ENCODE results near the gene PKDCC. TPM values are rescaled to one million over a fixed set of nuclear protein-coding genes. Genes with fewer than 3 reads are reported as not detected.

PKDCC gene
- total RNA-seq, 1 experiment from 2014 or later, result 82.2 TPM

DNA sequence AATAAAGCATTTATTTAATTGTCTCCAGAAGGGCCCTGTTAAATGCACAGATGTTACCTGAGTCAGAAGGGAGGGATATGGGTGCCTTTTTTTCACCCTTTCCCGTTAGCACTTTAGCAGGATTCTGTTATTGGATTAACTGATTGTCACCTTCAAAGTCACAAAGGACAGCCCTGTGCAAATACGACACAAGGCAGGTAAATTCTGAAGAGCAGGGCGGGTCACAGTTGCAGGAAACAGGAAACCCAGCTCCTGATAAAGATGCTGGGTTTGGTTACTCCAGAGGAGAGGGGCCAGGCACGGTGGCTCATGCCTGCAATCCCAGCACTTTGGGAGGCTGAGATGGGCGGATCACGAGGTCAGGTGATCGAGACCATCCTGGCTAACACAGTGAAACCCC is 11.4 kb upstream of the PKDCC start:
- intact Hi-C loops (cut with micrococcal nuclease; ENCODE audit: unreplicated experiment), result no loop called here
- Histone ChIP-seq H3K9me3 (ENCODE audit: low read depth, low read length, poor library complexity, severe bottlenecking) (no peaks in the 10 kb centered on the region), H3K36me3 (ENCODE audit: insufficient read depth, low read length, poor library complexity, severe bottlenecking) (no peaks in the 10 kb centered on the region), H3K4me3 (ENCODE audit: low read depth, low read length, poor library complexity, severe bottlenecking) (no peak overlapping the region), H3K27ac (ENCODE audit: low read depth, low read length, poor library complexity, severe bottlenecking) (no peak overlapping the region), H3K4me1 (ENCODE audit: insufficient read depth, low read length, poor library complexity, severe bottlenecking) (peaks cover 15% of the 10 kb centered on the region), H3K27me3 (replicated peaks; ENCODE audit: insufficient read depth, low read depth, low read length, poor library complexity) (no peaks in the 10 kb centered on the region)
- TF ChIP-seq, protein P1, sequence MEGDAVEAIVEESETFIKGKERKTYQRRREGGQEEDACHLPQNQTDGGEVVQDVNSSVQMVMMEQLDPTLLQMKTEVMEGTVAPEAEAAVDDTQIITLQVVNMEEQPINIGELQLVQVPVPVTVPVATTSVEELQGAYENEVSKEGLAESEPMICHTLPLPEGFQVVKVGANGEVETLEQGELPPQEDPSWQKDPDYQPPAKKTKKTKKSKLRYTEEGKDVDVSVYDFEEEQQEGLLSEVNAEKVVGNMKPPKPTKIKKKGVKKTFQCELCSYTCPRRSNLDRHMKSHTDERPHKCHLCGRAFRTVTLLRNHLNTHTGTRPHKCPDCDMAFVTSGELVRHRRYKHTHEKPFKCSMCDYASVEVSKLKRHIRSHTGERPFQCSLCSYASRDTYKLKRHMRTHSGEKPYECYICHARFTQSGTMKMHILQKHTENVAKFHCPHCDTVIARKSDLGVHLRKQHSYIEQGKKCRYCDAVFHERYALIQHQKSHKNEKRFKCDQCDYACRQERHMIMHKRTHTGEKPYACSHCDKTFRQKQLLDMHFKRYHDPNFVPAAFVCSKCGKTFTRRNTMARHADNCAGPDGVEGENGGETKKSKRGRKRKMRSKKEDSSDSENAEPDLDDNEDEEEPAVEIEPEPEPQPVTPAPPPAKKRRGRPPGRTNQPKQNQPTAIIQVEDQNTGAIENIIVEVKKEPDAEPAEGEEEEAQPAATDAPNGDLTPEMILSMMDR (conservative IDR thresholded peaks at IDR 0.05; ENCODE audit: low read depth, low read length), result no peak
- TF ChIP-seq EZH2 (IDR thresholded peaks at IDR 0.05; ENCODE audit: borderline replicate concordance, low read depth, low read length, poor library complexity, severe bottlenecking), result no peak
- ChIA-PET POLR2A (ENCODE audit: low non-redundant PET) (interaction anchor here (0.7 kb wide), 1 partner anchor 331 kb away, joined by 3 read pairs; no protein-coding TSS in a partner anchor), CTCF (no interaction called here)
- no peak for DNase-seq (ENCODE audit: low spot score)
- BruUV-seq (replicated peaks), result no TSS peak

DNA sequence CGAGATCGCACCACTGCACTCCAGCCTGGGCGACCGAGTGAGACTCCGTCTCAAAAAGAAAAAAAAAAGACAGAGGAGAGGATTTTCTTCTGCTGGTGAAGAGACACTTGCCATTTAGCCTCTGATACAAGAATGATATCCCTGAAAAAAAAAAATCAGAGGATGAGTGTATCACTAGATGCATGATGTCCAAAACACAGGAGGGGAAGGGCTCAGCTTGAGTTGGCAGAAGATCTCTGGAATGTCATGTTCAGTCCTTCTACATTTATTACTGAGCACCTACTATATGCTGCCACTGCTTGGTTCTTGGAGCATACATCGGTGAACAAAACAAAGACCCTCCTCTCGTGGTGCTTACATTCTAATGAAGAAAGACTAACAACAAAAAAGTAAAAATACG is 10.9 kb upstream of the PKDCC start:
- intact Hi-C loops (cut with micrococcal nuclease; ENCODE audit: unreplicated experiment), result no loop called here
- DNase-seq (ENCODE audit: low spot score), result no peak
- Histone ChIP-seq H3K27ac (ENCODE audit: low read depth, low read length, poor library complexity, severe bottlenecking) (no peak overlapping the region), H3K4me1 (ENCODE audit: insufficient read depth, low read length, poor library complexity, severe bottlenecking) (peaks cover 10% of the 10 kb centered on the region), H3K4me3 (ENCODE audit: low read depth, low read length, poor library complexity, severe bottlenecking) (no peak overlapping the region), H3K9me3 (ENCODE audit: low read depth, low read length, poor library complexity, severe bottlenecking) (no peaks in the 10 kb centered on the region), H3K36me3 (ENCODE audit: insufficient read depth, low read length, poor library complexity, severe bottlenecking) (no peaks in the 10 kb centered on the region), H3K27me3 (replicated peaks; ENCODE audit: insufficient read depth, low read depth, low read length, poor library complexity) (no peaks in the 10 kb centered on the region)
- ChIA-PET CTCF (no interaction called here), POLR2A (ENCODE audit: low non-redundant PET) (no interaction called here)
- no peak for TF ChIP-seq EZH2 (IDR thresholded peaks at IDR 0.05; ENCODE audit: borderline replicate concordance, low read depth, low read length, poor library complexity, severe bottlenecking)
- TF ChIP-seq, protein P1 (conservative IDR thresholded peaks at IDR 0.05; ENCODE audit: low read depth, low read length), result no peak
- BruUV-seq (replicated peaks), result no TSS peak

DNA sequence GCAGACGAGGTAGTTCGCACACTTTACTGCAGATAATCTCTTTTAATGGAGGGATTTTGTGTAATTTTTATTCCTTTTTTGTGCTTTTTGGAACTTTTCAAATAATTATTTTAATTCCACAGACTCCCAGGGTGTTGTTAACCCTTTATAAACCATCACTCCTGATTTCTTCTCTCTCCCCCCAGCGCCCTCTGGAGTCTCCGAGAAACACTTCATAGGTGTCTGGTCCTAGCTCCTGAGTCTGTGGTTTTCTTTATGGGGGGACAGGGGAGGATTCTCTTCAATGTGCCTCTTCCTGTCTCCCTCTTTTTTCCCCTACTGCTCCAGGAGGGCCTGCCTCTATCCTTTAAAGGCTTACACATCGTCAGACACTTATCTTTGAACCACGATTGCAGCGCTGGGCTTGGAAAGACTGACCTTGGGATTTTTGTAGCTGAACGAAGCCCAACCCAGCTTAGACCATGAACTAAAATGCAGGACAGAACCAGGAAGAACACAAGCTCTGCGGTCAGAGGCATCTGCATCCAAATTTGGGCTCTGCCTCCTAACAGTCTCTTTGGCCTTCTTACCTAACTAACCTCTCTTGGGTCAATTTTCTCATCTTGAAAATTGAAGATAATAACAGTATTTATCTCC is 7.1 kb upstream of the PKDCC start:
- intact Hi-C loops (cut with micrococcal nuclease; ENCODE audit: unreplicated experiment), result no loop called here
- CTCF ChIA-PET, result interaction anchor here (0.5 to 0.7 kb wide), 2 partner anchors 291 to 622 kb away, joined by 3 to 5 read pairs; no protein-coding TSS in a partner anchor

More for the DNA sequence above, 7.1 kb upstream of the PKDCC start:
- H3K27me3 ChIP-seq (replicated peaks; ENCODE audit: insufficient read depth, low read depth, low read length, poor library complexity), result no peaks in the 10 kb centered on the region
- no peak for DNase-seq (ENCODE audit: low spot score)
- POLR2A ChIA-PET (ENCODE audit: low non-redundant PET), result no interaction called here
- H3K36me3 ChIP-seq (ENCODE audit: insufficient read depth, low read length, poor library complexity, severe bottlenecking), result no peaks in the 10 kb centered on the region
- TF ChIP-seq, protein P1 (conservative IDR thresholded peaks at IDR 0.05; ENCODE audit: low read depth, low read length), result peak; percentile 55
- TF ChIP-seq EZH2 (IDR thresholded peaks at IDR 0.05; ENCODE audit: borderline replicate concordance, low read depth, low read length, poor library complexity, severe bottlenecking), result no peak
- H3K27ac ChIP-seq (ENCODE audit: low read depth, low read length, poor library complexity, severe bottlenecking), result no peak overlapping the region
- no peak overlapping the region for H3K4me3 ChIP-seq (ENCODE audit: low read depth, low read length, poor library complexity, severe bottlenecking)
- no peaks in the 10 kb centered on the region for H3K9me3 ChIP-seq (ENCODE audit: low read depth, low read length, poor library complexity, severe bottlenecking)
- H3K4me1 ChIP-seq (ENCODE audit: insufficient read depth, low read length, poor library complexity, severe bottlenecking), result peaks cover 7% of the 10 kb centered on the region
- no TSS peak for BruUV-seq (replicated peaks)
